SK-N-SH treated with all-trans-retinoic acid at 6 μM for 48 hours (cell line): ENCODE data around the gene BOC.

ENCODE experiments used
- CSDC2 ChIP-seq: fragments of 250-450 bp; sonication (Bioruptor Pico); IDR thresholded peaks from 2 replicates; pipeline ENCODE4 v1.5.0; 2020; ENCODE audit warnings: mild to moderate bottlenecking, moderate library complexity
- TOX ChIP-seq: fragments of 250-450 bp; sonication (Bioruptor Pico); IDR thresholded peaks from 2 replicates; pipeline ENCODE4 v1.8.0; 2021; ENCODE audit warnings: mild to moderate bottlenecking, moderate library complexity, borderline replicate concordance
- TSHZ2 ChIP-seq: fragments of 250-450 bp; sonication (Bioruptor Pico); IDR thresholded peaks from 2 replicates; pipeline ENCODE4 v1.5.0; 2020; ENCODE audit warnings: mild to moderate bottlenecking, moderate library complexity
- ZFP3 ChIP-seq: fragments of 250-450 bp; sonication (Bioruptor Pico); IDR thresholded peaks from 2 replicates; pipeline ENCODE4 v1.5.0; 2020; ENCODE audit warnings: mild to moderate bottlenecking, moderate library complexity
- ZFP30 ChIP-seq: fragments of 450-650 bp; formaldehyde crosslinking; IDR thresholded peaks from 2 replicates; pipeline ENCODE4 v1.5.0; 2022; ENCODE audit warnings: mild to moderate bottlenecking, moderate library complexity

DNA sequence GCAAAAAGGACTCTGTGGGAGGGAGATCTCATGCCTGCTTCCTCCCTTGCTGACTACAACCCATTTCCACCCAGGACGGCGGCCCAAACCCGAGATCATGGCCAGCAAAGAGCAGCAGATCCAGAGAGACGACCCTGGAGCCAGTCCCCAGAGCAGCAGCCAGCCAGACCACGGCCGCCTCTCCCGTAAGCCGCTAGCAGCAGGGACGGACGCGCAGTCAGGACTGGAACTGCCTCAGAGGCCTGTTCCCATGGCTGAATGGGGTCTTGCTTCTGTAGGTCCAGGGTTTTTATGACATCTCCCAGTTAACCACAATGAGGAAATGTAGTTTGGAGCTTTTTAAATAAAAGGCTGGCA lies 67.2 kb downstream of the BOC start:
- TF ChIP-seq ZFP3 (CRISPR knock-in tag) = no peak
- TF ChIP-seq ZFP30 (CRISPR knock-in tag) = no peak
- TF ChIP-seq TOX = no peak
- no peak for TF ChIP-seq TSHZ2 (CRISPR knock-in tag)
- TF ChIP-seq CSDC2 (CRISPR knock-in tag) = no peak
